Peyer's patch (tissue), 4 donors: Measurements from ENCODE around the gene ARHGAP31.

ENCODE experiments used
- POLR2A ChIP-seq, 2 donors: fragments of 450-650 bp; IDR thresholded peaks; one replicate each; pipeline ENCODE4 v1.5.1; 2017; ENCODE audit warnings: antibody characterized with exemption in 2 of 2, mild to moderate bottlenecking in 2 of 2, moderate library complexity in 2 of 2
- TF ChIP-seq, protein P1 (sequence below), 6 experiments: fragments of 450-650 bp in 4 of 6; fragments of 200-600 bp in 2 of 6; sonication (generic) in 1 of 6; IDR thresholded peaks; one replicate each; pipeline ENCODE4 v1.5.1; 2017 to 2019; ENCODE audit warnings: antibody characterized with exemption in 6 of 6, mild to moderate bottlenecking in 3 of 6, moderate library complexity in 1 of 6

DNA sequence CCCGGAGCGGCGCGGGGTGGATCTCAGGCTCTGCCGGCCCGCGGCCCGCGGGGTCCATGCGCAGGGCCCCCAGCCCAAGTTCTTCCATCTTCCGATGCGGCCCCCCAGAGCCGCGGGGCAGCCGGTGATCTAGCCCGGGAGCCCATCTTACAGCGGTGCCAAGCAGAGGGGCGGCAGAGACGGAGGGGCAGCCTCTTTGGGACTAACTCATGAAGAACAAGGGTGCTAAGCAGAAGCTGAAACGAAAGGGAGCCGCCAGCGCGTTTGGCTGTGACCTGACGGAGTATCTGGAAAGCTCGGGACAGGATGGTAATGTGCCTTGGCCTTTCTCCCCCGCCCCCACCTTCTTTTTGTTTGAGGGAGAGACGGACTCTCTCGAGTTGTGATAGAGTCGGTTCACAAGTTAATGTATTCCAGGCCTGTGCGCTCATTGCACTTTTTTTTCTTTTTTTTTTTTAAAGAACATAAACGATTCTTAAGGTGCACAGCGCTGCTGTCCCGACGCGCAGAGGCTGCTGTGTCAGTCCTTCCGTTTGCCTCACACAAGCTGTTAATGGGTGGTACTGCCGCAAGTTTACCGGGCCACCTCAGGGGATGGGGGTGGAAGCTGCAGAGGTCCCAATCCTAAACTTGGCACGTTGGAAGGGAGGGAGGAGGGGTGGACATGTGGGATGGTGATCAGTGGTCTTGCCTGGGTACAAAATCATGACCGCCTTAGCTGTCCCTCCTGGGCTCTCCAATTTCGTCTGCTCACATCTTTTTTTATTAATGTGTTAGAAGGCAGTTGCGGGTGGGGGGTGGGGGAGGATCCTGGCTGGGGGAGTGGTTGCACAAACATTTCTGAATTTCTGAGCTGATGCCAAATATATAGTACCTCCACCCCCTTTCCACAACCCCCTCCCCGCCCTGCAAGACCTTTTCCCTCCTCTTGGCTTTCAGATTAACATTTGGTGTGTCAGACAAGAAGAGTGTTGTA lies 801 bp downstream of the ARHGAP31 start:
- TF ChIP-seq, protein P1, sequence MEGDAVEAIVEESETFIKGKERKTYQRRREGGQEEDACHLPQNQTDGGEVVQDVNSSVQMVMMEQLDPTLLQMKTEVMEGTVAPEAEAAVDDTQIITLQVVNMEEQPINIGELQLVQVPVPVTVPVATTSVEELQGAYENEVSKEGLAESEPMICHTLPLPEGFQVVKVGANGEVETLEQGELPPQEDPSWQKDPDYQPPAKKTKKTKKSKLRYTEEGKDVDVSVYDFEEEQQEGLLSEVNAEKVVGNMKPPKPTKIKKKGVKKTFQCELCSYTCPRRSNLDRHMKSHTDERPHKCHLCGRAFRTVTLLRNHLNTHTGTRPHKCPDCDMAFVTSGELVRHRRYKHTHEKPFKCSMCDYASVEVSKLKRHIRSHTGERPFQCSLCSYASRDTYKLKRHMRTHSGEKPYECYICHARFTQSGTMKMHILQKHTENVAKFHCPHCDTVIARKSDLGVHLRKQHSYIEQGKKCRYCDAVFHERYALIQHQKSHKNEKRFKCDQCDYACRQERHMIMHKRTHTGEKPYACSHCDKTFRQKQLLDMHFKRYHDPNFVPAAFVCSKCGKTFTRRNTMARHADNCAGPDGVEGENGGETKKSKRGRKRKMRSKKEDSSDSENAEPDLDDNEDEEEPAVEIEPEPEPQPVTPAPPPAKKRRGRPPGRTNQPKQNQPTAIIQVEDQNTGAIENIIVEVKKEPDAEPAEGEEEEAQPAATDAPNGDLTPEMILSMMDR (IDR thresholded peaks at IDR 0.05), result no peak
- TF ChIP-seq POLR2A (IDR thresholded peaks at IDR 0.05), result no peak
